ENCODE measurements around the gene RAB11FIP5.
"Not testable (repeated sequence)": the region's sequence is repeated elsewhere in the genome, so short reads cannot be mapped to it uniquely, and the experiment has no call there.

RAB11FIP5 gene

DNA sequence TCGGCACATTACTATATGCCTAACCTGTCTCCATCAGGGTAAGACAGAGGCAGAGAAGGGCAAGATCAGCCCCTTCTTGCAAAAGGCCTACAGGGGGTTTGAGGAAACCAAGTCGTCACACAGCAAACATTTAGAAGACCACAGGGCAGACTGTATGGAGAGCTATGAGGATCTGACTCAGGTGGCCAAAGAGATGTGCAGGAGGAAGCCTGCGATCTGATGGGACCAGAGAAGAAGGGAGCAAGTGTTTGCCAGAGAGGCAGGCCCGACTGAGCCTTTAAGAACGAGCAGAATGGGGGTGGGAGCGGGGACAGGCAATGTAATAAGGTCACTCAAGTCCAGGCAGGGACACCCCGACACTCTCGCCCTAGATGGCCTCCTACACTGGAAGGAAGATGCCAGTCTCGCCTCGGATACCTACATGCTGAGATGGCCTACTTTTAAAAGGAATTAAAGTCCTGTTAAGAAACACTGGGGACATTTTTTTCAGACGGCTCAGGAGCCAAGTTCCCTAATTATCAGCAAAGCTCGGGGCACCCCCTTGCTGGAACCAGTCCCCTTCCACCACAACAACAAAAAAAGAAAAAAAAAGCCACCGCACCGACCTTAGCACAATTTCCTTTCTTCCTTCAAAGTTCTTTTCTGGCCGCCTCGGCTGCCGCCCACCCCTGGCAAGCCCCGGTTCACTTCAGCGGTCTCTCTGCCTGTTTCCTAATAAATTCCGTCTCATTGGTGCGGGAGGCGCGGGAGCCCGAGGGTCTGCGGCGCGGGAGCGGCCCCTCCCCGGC, 42.7 kb downstream of the RAB11FIP5 start:
- no peak for DNase-seq (ENCODE audit: low spot score)

- DNase-seq (ENCODE audit: low spot score), result no peak
These were observed 43.5 kb downstream of the RAB11FIP5 start for GRCh38 chr2:73069041-73069854.

DNA sequence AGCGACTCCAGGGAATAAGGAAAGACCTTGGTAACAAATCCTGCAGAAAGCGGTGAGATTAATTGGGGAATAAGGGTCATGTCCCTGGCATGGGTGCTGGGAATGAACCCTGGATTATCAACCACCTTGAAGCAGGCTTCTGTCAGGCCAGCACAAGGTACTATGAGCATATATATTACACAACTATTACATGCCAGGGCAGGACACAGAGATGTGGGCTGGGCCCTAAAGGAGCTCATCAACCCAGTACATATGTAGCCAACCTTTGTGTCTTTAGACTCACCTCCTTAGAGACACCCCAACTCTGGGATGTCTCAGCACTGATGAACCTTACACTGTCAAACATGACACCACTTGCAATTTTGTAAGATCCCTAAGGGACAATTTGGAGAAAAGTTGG, 44.6 kb downstream of the RAB11FIP5 start:
- no peak for DNase-seq (ENCODE audit: low spot score)

- DNase-seq (ENCODE audit: low spot score), result no peak
These were observed 45.7 kb downstream of the RAB11FIP5 start for GRCh38 chr2:73067043-73067442.

GRCh38 chr2:73065070-73065469, 47.7 kb downstream of the RAB11FIP5 start:
- DNase-seq (ENCODE audit: low spot score), result not testable (repeated sequence)

DNA sequence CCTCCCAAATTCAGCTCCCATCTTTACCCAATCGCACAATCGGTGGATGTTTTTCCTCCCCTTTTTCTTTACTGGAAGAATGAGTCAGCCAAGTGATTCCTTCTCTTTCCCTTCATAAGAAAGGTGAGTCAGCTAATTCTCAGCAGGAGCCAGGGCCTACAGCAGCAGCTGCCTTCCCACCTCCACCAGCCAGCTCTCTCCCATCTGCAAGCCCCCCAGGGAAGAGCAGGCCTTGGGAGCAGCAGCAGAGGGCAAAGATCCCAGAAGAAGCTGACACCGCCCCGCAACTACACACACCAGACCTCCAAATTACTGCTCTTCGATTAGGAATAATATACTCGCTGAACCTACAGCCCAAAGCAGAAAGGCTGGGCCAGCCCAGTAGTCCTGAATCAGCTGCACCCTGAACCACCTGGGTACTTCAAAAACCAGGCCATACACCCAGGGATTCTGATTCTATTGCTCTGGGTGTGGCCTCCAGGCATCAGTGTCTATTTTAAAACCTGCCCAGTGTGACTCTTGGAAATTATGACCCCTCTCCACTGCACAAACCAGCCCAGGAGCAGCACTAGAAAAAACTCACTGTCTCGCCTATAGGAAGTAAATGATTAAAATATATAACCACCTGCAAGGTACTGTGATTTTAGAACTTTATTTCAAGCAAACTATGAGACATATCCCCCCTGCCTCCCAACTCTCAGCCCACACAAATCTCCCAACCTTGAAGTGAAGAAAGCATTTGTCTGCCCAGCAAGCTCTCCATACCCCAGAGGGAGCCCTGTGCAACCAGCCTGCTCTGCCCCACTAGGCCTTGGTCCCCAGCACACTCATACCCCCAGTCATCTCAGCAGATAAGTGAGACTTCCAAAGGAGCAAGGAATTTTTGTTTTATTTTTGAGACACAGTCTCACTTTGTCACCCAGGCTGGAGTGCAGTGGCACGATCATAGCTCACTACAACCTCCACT, 48.6 kb downstream of the RAB11FIP5 start:
- no peak for DNase-seq (ENCODE audit: low spot score)

GRCh38 chr2:73063472-73063871, 49.3 kb downstream of the RAB11FIP5 start:
- no peak for DNase-seq (ENCODE audit: low spot score)

- no peak for DNase-seq (ENCODE audit: low spot score)
These were observed 53.6 kb downstream of the RAB11FIP5 start for GRCh38 chr2:73059106-73059505.

GRCh38 chr2:73054980-73055379, 57.8 kb downstream of the RAB11FIP5 start:
- DNase-seq (ENCODE audit: low spot score), result no peak

DNA sequence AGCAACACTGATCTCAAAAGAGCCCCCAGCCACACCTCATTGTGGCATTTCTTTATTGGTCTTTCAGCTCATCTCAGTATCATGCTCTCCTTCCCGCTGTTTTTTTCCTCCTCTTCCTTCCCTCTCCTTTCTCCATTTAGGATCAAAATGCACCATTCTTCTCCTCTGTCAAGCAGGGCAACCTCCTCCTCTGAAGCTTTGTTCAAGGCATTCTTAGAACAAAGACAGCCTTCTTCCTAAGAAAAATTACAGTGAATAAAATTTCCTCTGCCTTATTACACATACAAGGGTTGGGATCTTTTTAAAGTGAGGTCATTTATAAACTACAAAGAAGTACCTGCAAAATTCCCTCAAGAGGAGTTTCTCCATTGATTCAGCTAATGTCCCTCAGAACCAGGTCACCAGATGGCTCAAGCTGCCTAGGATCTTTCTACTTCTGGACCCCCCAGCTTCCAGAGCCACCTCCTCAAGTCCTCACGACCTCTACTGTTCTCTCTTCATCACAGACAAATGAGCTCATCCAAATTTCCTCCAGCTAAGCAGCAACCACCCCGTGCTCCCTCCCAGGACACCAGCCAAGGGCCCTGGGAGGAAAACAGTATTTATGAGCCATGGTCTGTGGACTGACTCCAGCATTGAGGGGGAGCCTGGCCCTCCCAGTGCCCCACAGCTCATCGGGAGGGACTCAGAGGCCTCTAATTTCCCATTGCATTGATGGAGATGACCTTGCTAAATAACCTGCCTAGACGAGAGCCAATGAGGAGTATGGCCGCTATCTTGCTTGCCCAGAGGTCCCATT, 59.2 kb downstream of the RAB11FIP5 start:
- DNase-seq (ENCODE audit: low spot score), result no peak

DNA sequence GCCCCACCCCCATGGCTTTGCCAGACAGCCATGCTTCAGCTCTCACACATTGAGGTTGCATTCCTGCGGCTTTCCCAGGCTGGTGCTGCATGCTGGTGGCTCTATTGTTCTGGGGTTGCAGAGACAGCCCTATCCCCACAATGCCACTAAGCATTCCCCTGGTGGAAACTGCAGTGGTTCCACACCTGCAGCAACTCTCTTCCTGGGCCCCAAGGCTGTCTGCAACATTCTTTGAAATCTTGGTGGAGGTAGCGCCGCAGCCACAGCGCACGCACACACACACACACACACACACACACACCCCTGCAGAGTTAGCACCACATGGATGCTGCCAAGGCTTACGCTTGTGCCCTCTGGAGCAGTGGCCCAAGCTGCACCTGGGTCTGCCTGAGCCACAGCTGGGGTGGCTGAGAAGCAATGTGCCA, 62.6 kb downstream of the RAB11FIP5 start:
- no peak for DNase-seq (ENCODE audit: low spot score)

DNA sequence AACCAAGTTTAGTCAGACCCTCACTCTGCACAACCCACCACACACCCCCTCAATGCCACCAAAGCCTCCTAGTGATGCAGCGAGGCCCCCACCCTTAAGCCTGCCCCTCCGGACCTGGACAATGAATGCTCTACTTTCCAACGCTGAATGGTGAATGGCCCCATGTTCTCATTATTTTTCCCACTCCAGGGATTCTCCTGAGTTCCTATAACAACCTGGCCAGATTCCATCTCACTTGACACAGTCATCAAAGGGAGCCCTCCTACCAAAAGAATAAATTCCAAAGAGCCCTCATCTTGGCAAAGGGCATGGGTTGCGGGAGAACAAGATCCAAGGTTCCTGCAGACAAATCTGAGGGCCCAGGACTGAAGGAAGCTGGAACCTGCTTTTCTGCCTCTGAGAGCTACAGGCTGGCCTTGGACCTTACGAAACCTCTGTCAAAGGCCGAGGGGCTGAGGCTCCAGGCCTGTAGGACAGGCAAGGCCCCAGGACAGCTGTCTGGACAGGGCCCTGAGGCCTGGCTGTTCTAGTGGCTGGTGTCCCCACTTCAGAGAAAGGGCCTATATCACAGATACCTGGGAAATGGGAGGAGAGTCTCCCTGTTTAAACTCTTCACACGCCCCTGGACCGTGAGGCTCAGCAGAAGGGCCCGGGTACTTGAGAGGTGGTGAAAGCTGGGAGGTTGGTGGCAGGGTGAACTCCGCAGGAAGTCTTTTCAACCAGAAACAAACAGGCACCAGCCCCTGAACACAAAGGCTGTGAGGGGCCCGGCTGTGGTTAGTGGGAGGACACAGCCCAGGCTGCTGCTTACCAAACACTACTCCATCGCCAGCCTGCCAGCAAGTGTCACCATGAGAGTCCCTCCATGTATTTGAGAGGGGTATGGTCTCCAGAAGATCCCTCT, 68.6 kb downstream of the RAB11FIP5 start:
- DNase-seq (ENCODE audit: low spot score), result no peak

- no peak for DNase-seq (ENCODE audit: low spot score)
These were observed 69.5 kb downstream of the RAB11FIP5 start for GRCh38 chr2:73043276-73043675.

DNA sequence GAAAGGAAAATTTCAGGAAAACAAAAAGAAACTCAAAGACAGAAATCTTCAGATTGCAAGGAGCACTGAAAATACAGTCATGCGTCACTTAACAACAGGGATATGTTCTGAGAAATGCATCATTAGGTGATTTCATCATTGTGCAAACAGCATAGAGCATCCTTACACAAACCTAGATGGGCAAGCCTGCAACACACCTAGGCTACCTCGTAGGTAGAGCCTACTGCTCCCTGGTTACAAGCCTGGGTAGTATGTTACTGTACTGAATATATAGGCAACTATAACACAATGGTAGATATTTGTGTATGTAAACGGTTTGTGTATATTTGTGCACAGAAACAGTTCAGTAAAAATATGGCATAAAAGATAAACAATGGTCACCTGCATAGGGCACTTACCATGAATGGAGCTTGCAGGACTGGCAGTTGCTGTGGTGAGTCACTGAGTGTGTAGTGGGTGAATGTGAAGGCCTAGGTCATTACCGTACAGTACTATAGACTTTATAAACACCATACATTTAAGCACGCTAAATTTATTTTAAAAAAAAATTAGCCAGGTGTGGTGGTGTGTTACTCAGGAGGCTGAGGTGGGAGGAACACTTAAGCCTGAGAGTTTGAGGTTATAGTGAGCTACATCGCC, 74.7 kb downstream of the RAB11FIP5 start:
- no peak for DNase-seq (ENCODE audit: low spot score)

DNA sequence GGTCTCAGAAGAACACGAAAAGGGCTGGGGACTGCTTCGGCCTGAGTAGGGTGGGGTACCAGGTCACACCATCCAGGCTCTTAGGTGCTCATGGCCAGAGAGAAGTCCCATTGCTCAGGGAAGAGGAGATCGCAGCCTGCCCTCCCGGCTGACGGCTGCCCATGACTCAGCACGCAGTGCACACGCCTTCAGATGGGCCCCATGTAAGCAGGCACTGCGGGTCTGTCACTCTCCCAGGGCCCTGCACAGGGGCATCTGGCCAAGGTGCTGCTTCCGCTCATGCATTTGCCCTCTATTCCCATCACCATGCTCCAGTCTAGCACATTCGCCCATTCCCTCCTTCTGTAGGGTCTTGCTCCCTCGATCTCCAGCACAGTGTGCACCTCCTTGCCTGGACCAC, 76.0 kb downstream of the RAB11FIP5 start:
- no peak for DNase-seq (ENCODE audit: low spot score)

- no peak for DNase-seq (ENCODE audit: low spot score)
These were observed 76.6 kb downstream of the RAB11FIP5 start for GRCh38 chr2:73035899-73036711.

DNA sequence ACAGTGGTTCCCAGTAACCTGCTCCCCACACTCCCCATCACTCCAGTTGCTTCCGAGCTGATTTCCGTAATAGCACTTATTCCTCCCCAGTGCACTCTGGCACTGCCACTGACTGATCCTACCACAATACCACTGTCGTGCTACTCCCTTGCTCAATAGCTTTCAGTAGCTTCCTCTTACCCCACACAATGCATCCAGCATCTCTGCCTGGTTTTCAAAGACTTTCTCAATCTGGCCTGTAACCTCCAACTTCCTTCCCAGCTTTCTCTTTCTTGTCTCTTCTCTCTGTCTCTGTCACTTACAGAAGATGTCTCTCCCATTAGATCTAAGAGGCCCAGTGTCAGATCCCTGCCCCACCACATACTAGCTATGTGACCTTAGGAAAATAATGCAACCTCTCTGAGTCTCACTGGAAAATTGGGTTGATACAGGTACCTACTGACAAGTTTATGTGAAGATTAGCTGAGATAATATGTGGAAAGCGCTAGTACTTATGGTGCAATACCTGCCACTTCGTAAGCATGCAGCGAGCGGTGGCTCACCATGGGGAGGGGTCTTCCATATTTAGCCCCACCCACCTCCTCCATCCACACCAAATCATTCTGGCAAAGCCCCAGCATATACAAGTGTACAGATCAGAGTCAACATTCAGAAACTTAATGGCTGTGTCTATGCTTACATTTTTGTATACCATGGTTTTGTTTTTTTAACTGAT, 77.9 kb downstream of the RAB11FIP5 start:
- no peak for DNase-seq (ENCODE audit: low spot score)

DNA sequence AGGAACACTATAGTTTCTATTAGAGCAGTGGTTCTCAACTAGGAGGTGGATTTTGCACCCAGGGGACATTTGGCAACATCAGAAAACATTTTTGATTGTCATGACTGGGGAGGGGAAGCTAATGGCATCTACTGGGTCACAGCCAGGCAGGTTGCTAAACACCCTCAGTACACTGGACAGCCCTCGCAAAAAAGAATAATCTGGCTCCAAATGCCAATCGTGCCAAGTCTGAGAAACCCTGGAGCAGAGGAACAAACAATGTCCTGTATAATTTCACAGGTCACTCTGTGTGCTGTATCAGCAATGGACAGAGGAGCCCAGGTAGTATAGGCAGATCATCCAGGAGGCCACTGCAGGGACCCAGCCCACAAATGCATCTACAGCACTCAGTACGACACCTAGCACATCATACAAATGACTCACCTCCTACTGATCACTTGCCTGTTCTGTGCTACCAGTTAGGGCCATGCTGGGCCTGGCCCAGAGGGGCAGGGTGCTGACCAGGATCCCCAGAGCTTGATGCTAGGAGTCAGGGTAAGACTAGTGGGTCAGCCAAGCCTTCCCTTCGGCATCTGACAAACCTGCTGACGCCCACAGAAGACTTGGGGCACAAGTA, 78.9 kb downstream of the RAB11FIP5 start:
- no peak for DNase-seq (ENCODE audit: low spot score)
